HCT116 (cell line): ENCODE results near the gene FBN1. TPM values are rescaled to one million over a fixed set of nuclear protein-coding genes. Genes with fewer than 3 reads are reported as not detected.

Experiments used
- ATAC-seq: fragments of 200-7000 bp; cut with Tn5 transposase; 2 replicates; pipeline ENCODE4 v1.9.1; 2020; ENCODE audit warnings: mild to moderate bottlenecking, moderate library complexity
- BruUV-seq: library from RNA; stranded (reverse); fragments of 400-500 nt; replicated peaks from 2 replicates; lab custom pipeline; 2021; lab: Mats Ljungman, UMichigan
- CTCF ChIA-PET: fragments of 300-600 bp; sonication (Branson Sonifier 250); formaldehyde crosslinking; loops from one replicate; lab custom pipeline; 2021; ENCODE audit warnings: antibody characterized with exemption; lab: Charles Lee
- POLR2A ChIA-PET: fragments of 300-600, 350-600 bp; sonication (Branson Sonifier 250); formaldehyde crosslinking; loops from one replicate; lab custom pipeline; 2021; ENCODE audit warnings: antibody characterized with exemption; lab: Charles Lee
- RAD21 ChIA-PET, 2 experiments: fragments of 300-600 bp; sonication (Branson Sonifier 250); formaldehyde crosslinking; loops; one replicate each; lab custom pipeline; 2023; ENCODE audit warnings: low total read pairs in 2 of 2; ENCODE audit not compliant: uncharacterized antibody in 2 of 2, unreplicated experiment in 2 of 2, low non-redundant PET in 1 of 2; lab: Charles Lee
- DNase-seq: peaks from one replicate; pipeline ENCODE4 v3.0.0-alpha.2; 2010; ENCODE audit warnings: low read depth, low spot score
- H2AFZ ChIP-seq: fragments of 200-600 bp; shearing (Covaris generic), sonication (generic); 2 replicates; pipeline ENCODE4 v1.6.1; 2017; ENCODE audit warnings: low read depth, mixed run types, mixed read lengths, antibody characterized with exemption, low read length; ENCODE audit not compliant: poor library complexity, severe bottlenecking
- H3K27ac ChIP-seq: 2 replicates; pipeline ENCODE4 v1.5.1; 2012; ENCODE audit warnings: low read depth, low read length
- H3K27me3 ChIP-seq: fragments of 200-600 bp; sonication (generic); 2 replicates; pipeline ENCODE4 v1.6.1; 2016; ENCODE audit warnings: mixed run types, low read length, mixed read lengths; ENCODE audit not compliant: insufficient read depth
- H3K36me3 ChIP-seq, 2 experiments: fragments of 200-500 bp in 1 of 2; fragments of 200-600 bp in 1 of 2; sonication (Bioruptor generic) in 1 of 2; sonication (generic) in 1 of 2; 2 replicates each; pipeline versions ENCODE4 v1.5.1 to v1.6.1; 2014 to 2016; ENCODE audit warnings: low read length in 2 of 2, inconsistent platforms in 1 of 2, mixed read lengths in 1 of 2, mixed run types in 1 of 2; ENCODE audit not compliant: insufficient read depth in 2 of 2, control insufficient read depth in 1 of 2
- H3K4me1 ChIP-seq, 2 experiments: fragments of 200-600 bp in 1 of 2; sonication (generic) in 1 of 2; 2 replicates each; pipeline versions ENCODE4 v1.5.1 to v1.6.1; 2012 to 2017; ENCODE audit warnings: low read length in 2 of 2, inconsistent platforms in 1 of 2, mild to moderate bottlenecking in 1 of 2, mixed read lengths in 1 of 2, mixed run types in 1 of 2, moderate library complexity in 1 of 2; ENCODE audit not compliant: insufficient read depth in 2 of 2, control insufficient read depth in 1 of 2
- H3K4me2 ChIP-seq: fragments of 200-600 bp; sonication (generic); 2 replicates; pipeline ENCODE4 v1.6.1; 2017; ENCODE audit warnings: mixed run types, low read length, mixed read lengths
- H3K4me3 ChIP-seq, 2 experiments: fragments of 200-600 bp in 1 of 2; sonication (generic) in 1 of 2; replicated peaks in 1 of 2; 2 replicates each; pipeline ENCODE4 v1.5.1; 2011 to 2016; ENCODE audit warnings: low read length in 2 of 2, control low read depth in 1 of 2, low read depth in 1 of 2, mild to moderate bottlenecking in 1 of 2, mixed read lengths in 1 of 2, mixed run types in 1 of 2
- H3K79me2 ChIP-seq: fragments of 200-600 bp; sonication (generic); 2 replicates; pipeline ENCODE4 v1.6.1; 2017; ENCODE audit warnings: mild to moderate bottlenecking, mixed run types, low read length, moderate library complexity, mixed read lengths; ENCODE audit not compliant: insufficient read depth
- H3K9ac ChIP-seq: fragments of 200-600 bp; sonication (generic); 2 replicates; pipeline ENCODE4 v1.6.1; 2016; ENCODE audit warnings: low read length, mixed read lengths
- H3K9me2 ChIP-seq: fragments of 200-600 bp; sonication (generic), shearing (Covaris generic); 2 replicates; pipeline ENCODE4 v1.6.1; 2017; ENCODE audit warnings: mixed run types, mild to moderate bottlenecking, moderate library complexity; ENCODE audit not compliant: insufficient read depth
- H3K9me3 ChIP-seq, 2 experiments: fragments of 200-500 bp in 1 of 2; fragments of 200-600 bp in 1 of 2; sonication (Bioruptor generic) in 1 of 2; sonication (generic) in 1 of 2; 2 replicates each; pipeline ENCODE4 v1.6.1; 2014 to 2017; ENCODE audit warnings: low read length in 2 of 2, mixed read lengths in 2 of 2, inconsistent platforms in 1 of 2, low read depth in 1 of 2, mild to moderate bottlenecking in 1 of 2, mixed run types in 1 of 2, moderate library complexity in 1 of 2; ENCODE audit not compliant: control insufficient read depth in 1 of 2, insufficient read depth in 1 of 2
- H4K20me1 ChIP-seq: fragments of 200-600 bp; sonication (generic), shearing (Covaris generic); 2 replicates; pipeline ENCODE4 v1.6.1; 2017; ENCODE audit warnings: mixed run types, mild to moderate bottlenecking, moderate library complexity; ENCODE audit not compliant: insufficient read depth
- ATF3 ChIP-seq: IDR thresholded peaks from 2 replicates; pipeline ENCODE4 v1.6.1; 2012
- CBX3 ChIP-seq: IDR thresholded peaks from 2 replicates; pipeline ENCODE4 v1.6.1; 2012; ENCODE audit warnings: low read depth
- CEBPB ChIP-seq: IDR thresholded peaks from 2 replicates; pipeline ENCODE4 v1.6.1; 2012; ENCODE audit warnings: low read depth
- ELF1 ChIP-seq: IDR thresholded peaks from 2 replicates; pipeline ENCODE4 v1.6.1; 2012; ENCODE audit warnings: low read depth, borderline replicate concordance
- EZH2 ChIP-seq: fragments of 200-600 bp; sonication (generic); IDR thresholded peaks from 2 replicates; pipeline ENCODE4 v1.6.1; 2017; ENCODE audit warnings: antibody characterized with exemption, mixed run types
- EZH2phosphoT487 ChIP-seq: fragments of 200-600 bp; IDR thresholded peaks from 2 replicates; pipeline ENCODE4 v1.6.1; 2018; ENCODE audit warnings: antibody characterized with exemption, borderline replicate concordance
- FOSL1 ChIP-seq: IDR thresholded peaks from 2 replicates; pipeline ENCODE4 v1.6.1; 2012; ENCODE audit warnings: low read depth
- MAX ChIP-seq: IDR thresholded peaks from 2 replicates; pipeline ENCODE4 v1.6.1; 2012
- SIN3A ChIP-seq: IDR thresholded peaks from 2 replicates; pipeline ENCODE4 v1.6.1; 2012; ENCODE audit warnings: low read depth
- SP1 ChIP-seq: IDR thresholded peaks from 2 replicates; pipeline ENCODE4 v1.6.1; 2012; ENCODE audit warnings: low read depth
- YY1 ChIP-seq: IDR thresholded peaks from 2 replicates; pipeline ENCODE4 v1.6.1; 2011; ENCODE audit warnings: low read length, low read depth, moderate library complexity, mild to moderate bottlenecking; ENCODE audit not compliant: insufficient replicate concordance; ENCODE audit errors: extremely low read depth
- ZBTB33 ChIP-seq: IDR thresholded peaks from 2 replicates; pipeline ENCODE4 v1.6.1; 2011; ENCODE audit warnings: mild to moderate bottlenecking, low read length, moderate library complexity; ENCODE audit not compliant: insufficient replicate concordance; ENCODE audit errors: extremely low read depth
- intact Hi-C: fragments of 100-400 bp; cut with micrococcal nuclease; formaldehyde crosslinking; loops from 2 replicates; pipeline ENCODE4 v1.10.0; 2022
- total RNA-seq: library from RNA; stranded (reverse); gene quantifications from one replicate; pipeline ENCODE4 v1.2.1, GENCODE V29; 2021; ENCODE audit not compliant: unreplicated experiment
- TF ChIP-seq, protein P1 (sequence below), 3 experiments: fragments of 200-600 bp in 1 of 3; sonication (generic) in 1 of 3; IDR thresholded peaks in 2 of 3; conservative IDR thresholded peaks in 1 of 3; 2 replicates each; pipeline ENCODE4 v1.5.1; 2012 to 2017; ENCODE audit warnings: low read depth in 2 of 3, low read length in 2 of 3, antibody characterized with exemption in 1 of 3, borderline replicate concordance in 1 of 3, control low read depth in 1 of 3, mild to moderate bottlenecking in 1 of 3, mixed read lengths in 1 of 3, mixed run types in 1 of 3, moderate library complexity in 1 of 3; ENCODE audit not compliant: insufficient read depth in 1 of 3

FBN1 gene
- total RNA-seq, 1 experiment from 2014 or later = 1.7 TPM

GRCh38 chr15:48426044-48426443, 219.5 kb downstream of the FBN1 start:
- Histone ChIP-seq H2AFZ (no peak overlapping the region), H3K4me1 (peaks cover 10 to 44% of the 10 kb centered on the region in 2 experiments; a peak in 2 of 4 replicates), H3K79me2 (no peaks in the 10 kb centered on the region), H4K20me1 (no peaks in the 10 kb centered on the region), H3K9ac (no peak overlapping the region), H3K4me2 (peak overlapping the region; percentile 11), H3K27ac (no peak overlapping the region), H3K27me3 (no peaks in the 10 kb centered on the region), H3K36me3 (no peaks in the 10 kb centered on the region), H3K4me3 (no peak overlapping the region), H3K9me3 (no peaks in the 10 kb centered on the region), H3K9me2 (no peaks in the 10 kb centered on the region; the same call in 1 of the 2 replicates)
- BruUV-seq = no TSS peak
- DNase-seq = no peak
- ChIA-PET RAD21 (no interaction called here), CTCF (no interaction called here), POLR2A (no interaction called here)
- no peak for ATAC-seq
- intact Hi-C loops = no loop called here
- TF ChIP-seq ZBTB33 = no peak

GRCh38 chr15:48425051-48425450, 220.5 kb downstream of the FBN1 start:
- H3K27me3 ChIP-seq = no peaks in the 10 kb centered on the region
- H3K4me1 ChIP-seq = peaks cover 10 to 44% of the 10 kb centered on the region in 2 experiments; a peak in 2 of 4 replicates
- RAD21 ChIA-PET = no interaction called here
- no peak for ATAC-seq
- H3K9ac ChIP-seq = no peak overlapping the region
- H3K36me3 ChIP-seq = no peaks in the 10 kb centered on the region
- no TSS peak for BruUV-seq
- no peaks in the 10 kb centered on the region; the same call in 1 of the 2 replicates for H3K9me2 ChIP-seq
- H2AFZ ChIP-seq = no peak overlapping the region
- DNase-seq = no peak
- H3K4me3 ChIP-seq = no peak overlapping the region
- no peaks in the 10 kb centered on the region for H3K79me2 ChIP-seq
- no peak overlapping the region for H3K4me2 ChIP-seq
- no peaks in the 10 kb centered on the region for H3K9me3 ChIP-seq
- CTCF ChIA-PET = interaction anchor here (0.7 kb wide), 1 partner anchor 18 kb away, joined by 3 read pairs; no protein-coding TSS in a partner anchor
- POLR2A ChIA-PET = no interaction called here
- no peaks in the 10 kb centered on the region for H4K20me1 ChIP-seq
- H3K27ac ChIP-seq = no peak overlapping the region
- intact Hi-C loops = no loop called here
- TF ChIP-seq FOSL1 (no peak), ELF1 (no peak), ZBTB33 (no peak), MAX (no peak), EZH2 (no peak), CEBPB (no peak), SP1 (no peak), EZH2phosphoT487 (no peak), CBX3 (no peak), ATF3 (no peak), SIN3A (no peak), YY1 (no peak)
- TF ChIP-seq, protein P1, sequence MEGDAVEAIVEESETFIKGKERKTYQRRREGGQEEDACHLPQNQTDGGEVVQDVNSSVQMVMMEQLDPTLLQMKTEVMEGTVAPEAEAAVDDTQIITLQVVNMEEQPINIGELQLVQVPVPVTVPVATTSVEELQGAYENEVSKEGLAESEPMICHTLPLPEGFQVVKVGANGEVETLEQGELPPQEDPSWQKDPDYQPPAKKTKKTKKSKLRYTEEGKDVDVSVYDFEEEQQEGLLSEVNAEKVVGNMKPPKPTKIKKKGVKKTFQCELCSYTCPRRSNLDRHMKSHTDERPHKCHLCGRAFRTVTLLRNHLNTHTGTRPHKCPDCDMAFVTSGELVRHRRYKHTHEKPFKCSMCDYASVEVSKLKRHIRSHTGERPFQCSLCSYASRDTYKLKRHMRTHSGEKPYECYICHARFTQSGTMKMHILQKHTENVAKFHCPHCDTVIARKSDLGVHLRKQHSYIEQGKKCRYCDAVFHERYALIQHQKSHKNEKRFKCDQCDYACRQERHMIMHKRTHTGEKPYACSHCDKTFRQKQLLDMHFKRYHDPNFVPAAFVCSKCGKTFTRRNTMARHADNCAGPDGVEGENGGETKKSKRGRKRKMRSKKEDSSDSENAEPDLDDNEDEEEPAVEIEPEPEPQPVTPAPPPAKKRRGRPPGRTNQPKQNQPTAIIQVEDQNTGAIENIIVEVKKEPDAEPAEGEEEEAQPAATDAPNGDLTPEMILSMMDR (IDR thresholded peaks at IDR 0.05 in 2 of 3, conservative IDR thresholded peaks at IDR 0.05 in 1 of 3; ENCODE audit: borderline replicate concordance in 1 of 3, insufficient read depth in 1 of 3, low read depth in 2 of 3, low read length in 2 of 3) = no peak
